Superior temporal gyrus (tissue), 1 donor: Measurements from ENCODE around the gene KRT72.

ENCODE experiments used
- DNase-seq: peaks from one replicate; pipeline ENCODE4 v3.0.0-alpha.2; 2016; ENCODE audit errors: extremely low spot score

Gene KRT72

DNA sequence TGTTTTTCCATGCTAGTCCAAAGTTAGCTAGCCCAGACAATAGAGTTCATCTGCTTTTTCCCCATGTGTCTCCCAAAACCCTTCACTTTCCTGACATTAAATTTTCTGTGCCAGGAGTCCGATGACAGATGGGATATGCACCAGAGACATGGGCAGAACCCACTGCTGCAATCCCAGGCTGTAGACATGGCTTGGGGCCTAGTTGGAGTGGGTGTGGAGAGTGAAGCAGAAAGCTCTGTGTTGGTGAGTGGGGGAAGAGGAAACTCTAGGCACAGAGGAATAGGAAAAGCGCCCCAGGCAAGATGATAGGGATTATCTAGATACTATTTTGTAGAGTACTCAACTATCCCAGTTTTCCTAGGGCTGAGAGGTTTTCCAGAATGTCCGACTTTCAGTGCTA lies 22.8 kb downstream of the KRT72 start:
- no peak for DNase-seq

- no peak for DNase-seq
Observed at GRCh38 chr12:52577316-52577715, 23.9 kb downstream of the KRT72 start.

DNA sequence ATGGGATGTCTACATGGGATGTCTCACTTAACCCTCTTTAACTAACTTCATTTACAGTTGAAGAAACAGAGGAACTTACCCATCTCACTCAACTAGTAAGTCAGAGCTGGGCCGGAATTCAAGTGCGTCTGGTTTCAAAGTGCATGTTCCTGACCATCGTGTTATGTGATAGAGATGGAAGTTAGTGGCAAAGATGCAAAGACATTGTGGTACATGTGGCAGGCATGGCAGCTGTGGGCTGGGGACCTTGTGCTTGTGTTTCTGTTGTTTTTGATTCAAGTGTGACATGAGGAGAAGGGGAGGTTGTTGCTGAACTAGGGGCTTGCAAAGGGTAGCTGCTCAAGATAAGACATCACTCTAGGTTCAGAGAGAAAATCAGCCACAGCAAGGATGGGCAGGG lies 25.3 kb downstream of the KRT72 start:
- DNase-seq: no peak

GRCh38 chr12:52575256-52575655 lies 26.0 kb downstream of the KRT72 start:
- DNase-seq: no peak

DNA sequence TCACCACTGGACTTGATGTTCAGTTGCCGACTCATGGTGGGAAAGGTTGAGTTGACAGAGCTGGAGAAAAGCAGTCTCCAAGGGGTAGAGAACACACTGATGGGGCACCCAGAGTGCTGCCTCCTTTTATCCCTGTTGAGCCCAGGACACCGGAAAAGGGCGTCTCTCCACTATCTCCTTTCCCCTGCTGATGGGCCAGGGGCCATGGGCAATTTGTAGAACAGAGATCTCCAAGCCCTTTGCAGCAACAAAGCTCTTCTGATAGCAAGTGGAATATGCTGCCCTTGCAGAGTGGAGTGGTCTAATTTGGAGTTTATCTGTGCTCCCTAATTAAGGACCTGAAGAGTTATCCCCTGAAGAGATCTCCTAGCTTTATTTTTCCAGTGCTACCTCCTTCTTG lies 27.5 kb downstream of the KRT72 start, which contains the start of gene KRT74:
Gene KRT74, minus strand, starts transcription at position 101 of the 400 bp plus-strand sequence. Its CDS starts 66 bp downstream, at position 35.
- DNase-seq: no peak

GRCh38 chr12:52573306-52573705 lies 28.0 kb downstream of the KRT72 start:
- no peak for DNase-seq

DNA sequence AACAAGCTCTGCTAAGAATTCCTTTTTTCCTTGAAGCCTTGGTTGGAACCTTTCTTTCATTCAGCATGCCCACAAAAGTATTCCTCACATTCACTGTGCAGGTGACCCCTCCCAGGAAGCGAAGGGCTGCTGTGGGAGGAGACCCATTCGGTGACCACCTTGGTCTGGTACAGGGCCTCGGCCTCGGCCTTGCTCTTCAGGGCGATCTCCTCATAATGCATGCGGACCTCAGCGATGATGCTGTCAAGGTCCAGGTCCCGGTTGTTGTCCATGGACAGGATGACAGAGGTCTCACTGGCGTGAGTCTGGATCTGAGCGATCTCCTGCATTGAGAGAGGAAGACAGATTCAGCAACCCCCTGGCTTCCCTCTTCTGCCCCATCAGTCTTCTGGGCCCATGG lies 30.8 kb downstream of the KRT72 start:
- no peak for DNase-seq

DNA sequence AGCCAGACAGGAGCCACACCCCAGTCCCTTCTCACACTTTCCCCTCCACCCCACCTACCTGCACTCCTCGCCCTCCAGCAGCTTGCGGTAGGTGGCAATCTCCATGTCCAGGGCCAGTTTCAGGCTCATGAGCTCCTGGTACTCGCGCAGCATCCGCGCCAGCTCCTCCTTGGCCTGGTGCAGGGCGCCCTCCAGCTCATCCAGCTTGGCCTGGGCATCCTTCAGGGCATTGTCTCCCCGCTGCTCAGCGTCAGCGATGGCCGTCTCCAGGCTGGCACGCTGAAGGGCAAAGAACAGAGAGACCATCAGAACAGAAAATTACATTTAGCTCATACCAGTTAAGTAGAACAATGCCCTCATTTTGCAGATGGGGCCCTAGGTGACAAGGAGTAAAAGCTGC lies 33.2 kb downstream of the KRT72 start:
- peak; percentile 30 for DNase-seq

DNA sequence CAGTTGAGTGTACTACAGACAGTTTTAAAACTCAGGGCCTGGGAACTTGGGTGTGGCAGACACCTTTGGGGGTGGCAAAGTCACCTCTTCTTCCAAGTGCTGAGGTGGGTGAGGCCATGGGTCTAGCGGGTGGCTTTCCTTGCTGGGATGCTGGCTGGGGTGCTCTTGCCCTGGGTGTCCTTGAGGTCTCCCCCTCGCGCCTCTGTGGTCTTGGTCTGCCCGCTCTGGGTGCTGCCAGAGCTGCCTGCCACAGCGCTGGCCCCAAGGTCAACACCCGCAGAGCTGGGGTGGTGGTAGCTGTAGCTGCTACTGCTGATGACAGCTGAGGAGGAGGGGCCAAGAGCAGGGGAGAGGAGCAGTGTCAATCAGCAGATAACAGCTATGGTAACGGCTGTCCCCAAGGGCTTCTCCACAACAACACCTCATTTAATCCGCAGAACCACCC lies 34.4 kb downstream of the KRT72 start:
- DNase-seq: no peak

DNA sequence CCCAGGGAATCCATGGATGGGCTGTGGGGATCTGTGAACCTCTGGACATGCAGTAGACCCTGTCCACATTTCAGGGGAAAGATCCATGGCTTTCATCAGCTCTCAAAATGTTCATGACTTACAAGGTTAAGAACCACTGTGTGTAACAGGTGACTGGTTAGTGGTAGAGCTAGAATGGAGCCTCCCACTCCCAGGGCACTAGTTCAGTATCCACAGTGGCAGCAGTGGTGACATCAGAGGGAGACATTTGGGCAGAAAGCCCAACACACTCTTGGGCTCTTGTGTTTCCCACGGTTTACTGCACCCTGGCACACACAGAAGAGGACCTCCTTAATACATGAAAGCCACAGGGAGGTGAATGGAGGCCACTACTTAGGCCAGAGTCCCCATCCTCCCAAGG lies 36.7 kb downstream of the KRT72 start:
- no peak for DNase-seq

GRCh38 chr12:52561880-52562449 lies 39.3 kb downstream of the KRT72 start:
- no peak for DNase-seq

- DNase-seq: no peak
Observed at GRCh38 chr12:52559979-52560378, 41.3 kb downstream of the KRT72 start.

GRCh38 chr12:52558781-52559445 lies 42.4 kb downstream of the KRT72 start:
- DNase-seq: no peak

DNA sequence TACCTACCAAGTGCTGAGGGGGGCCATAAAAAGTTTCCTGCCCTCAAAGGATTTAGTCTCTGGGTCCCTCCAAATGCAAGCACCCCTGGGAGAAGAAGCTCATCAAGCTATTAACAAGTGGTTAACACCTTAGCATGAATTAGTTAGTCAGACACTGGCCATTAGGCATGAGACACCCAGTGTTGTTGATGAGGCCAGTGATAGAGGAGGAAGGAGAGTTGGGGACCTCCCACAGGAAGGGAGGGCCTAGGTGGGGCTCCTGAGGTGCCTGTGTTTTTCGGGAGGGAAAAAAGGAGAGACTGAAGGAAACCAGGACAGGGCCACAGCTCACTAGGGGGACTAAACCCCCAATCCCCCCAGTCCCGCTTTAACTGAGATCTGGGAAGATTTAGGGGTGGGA lies 43.8 kb downstream of the KRT72 start:
- DNase-seq: no peak

GRCh38 chr12:52555577-52555976 lies 45.7 kb downstream of the KRT72 start:
- DNase-seq: no peak

DNA sequence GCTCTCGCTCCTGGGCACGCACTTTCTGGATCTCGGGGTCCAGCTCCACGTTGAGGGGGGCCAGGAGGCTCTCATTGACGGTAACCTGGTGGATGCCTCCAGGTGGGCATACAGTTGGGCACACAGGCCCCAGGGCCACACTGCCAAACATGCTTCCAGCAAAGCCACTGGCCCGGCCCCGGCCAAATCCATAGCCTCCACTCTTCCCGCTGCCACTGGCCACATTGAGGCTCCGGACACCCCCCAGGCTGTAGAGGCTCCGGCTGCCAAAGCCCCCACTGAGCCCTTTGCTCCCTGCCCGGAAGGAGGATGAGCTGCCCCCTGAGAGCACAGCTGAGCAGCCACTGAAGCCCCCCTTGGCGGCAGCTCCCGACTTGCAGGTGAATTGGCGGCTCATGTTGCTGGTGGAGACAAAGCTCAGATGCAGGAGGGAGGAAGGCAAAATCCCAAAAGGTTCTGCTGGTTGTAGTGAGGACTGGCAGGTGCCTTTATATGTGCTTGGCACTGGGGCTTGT lies 48.5 kb downstream of the KRT72 start, which contains the start of gene KRT71:
Gene KRT71, minus strand, starts transcription at position 465 of the 515 bp plus-strand sequence. Its CDS starts 68 bp downstream, at position 397.
- no peak for DNase-seq

- no peak for DNase-seq
Observed at GRCh38 chr12:52552055-52552454, 49.2 kb downstream of the KRT72 start.

GRCh38 chr12:52551216-52551865 lies 49.9 kb downstream of the KRT72 start:
- DNase-seq: no peak

DNA sequence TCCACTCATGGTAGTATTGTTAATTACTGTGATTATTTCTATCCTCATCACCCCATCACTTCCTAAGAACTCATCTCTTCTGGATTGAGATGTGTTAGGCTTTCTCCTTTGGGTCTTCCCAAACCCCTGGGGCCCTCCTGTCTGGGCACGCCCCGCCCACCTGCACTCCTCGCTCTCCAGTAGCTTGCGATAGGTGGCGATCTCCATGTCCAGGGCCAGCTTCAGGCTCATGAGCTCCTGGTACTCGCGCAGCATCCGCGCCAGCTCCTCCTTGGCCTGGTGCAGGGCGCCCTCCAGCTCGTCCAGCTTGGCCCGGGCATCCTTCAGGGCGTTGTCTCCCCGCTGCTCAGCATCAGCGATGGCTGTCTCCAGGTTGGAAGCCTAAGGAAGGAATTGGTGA lies 55.1 kb downstream of the KRT72 start:
- no peak for DNase-seq

- DNase-seq: peak; percentile 64
Observed at GRCh38 chr12:52543985-52544883, 57.0 kb downstream of the KRT72 start.

- no peak for DNase-seq
Observed at GRCh38 chr12:52542785-52543318, 58.4 kb downstream of the KRT72 start.
